Measurements from ENCODE around the gene SF3A1.

SF3A1 gene

GRCh38 chr22:30282616-30283046, 74.1 kb downstream of the SF3A1 start:
- Histone ChIP-seq H3K4me1 (ENCODE audit: insufficient read depth, poor library complexity, severe bottlenecking) (peaks cover 3% of the 10 kb centered on the region), H3K27ac (ENCODE audit: poor library complexity, severe bottlenecking) (no peak overlapping the region), H3K4me3 (ENCODE audit: severe bottlenecking) (no peak overlapping the region), H3K36me3 (ENCODE audit: low read depth) (no peaks in the 10 kb centered on the region), H3K9me3 (ENCODE audit: severe bottlenecking) (no peaks in the 10 kb centered on the region), H3K27me3 (ENCODE audit: insufficient read depth, poor library complexity, severe bottlenecking) (no peaks in the 10 kb centered on the region)
- ATAC-seq (ENCODE audit: low read depth) (no peak), DNase-seq (ENCODE audit: low spot score) (no peak)
- TF ChIP-seq, protein P1, sequence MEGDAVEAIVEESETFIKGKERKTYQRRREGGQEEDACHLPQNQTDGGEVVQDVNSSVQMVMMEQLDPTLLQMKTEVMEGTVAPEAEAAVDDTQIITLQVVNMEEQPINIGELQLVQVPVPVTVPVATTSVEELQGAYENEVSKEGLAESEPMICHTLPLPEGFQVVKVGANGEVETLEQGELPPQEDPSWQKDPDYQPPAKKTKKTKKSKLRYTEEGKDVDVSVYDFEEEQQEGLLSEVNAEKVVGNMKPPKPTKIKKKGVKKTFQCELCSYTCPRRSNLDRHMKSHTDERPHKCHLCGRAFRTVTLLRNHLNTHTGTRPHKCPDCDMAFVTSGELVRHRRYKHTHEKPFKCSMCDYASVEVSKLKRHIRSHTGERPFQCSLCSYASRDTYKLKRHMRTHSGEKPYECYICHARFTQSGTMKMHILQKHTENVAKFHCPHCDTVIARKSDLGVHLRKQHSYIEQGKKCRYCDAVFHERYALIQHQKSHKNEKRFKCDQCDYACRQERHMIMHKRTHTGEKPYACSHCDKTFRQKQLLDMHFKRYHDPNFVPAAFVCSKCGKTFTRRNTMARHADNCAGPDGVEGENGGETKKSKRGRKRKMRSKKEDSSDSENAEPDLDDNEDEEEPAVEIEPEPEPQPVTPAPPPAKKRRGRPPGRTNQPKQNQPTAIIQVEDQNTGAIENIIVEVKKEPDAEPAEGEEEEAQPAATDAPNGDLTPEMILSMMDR (IDR thresholded peaks at IDR 0.05; ENCODE audit: poor library complexity, severe bottlenecking), result no peak
